NCI-H1694 (cell line): ENCODE results near the gene C3orf18.

Source experiments
- DNase-seq: peaks from one replicate; lab custom pipeline; 2025; lab: John Stamatoyannopoulos, UW

Gene C3orf18

DNA sequence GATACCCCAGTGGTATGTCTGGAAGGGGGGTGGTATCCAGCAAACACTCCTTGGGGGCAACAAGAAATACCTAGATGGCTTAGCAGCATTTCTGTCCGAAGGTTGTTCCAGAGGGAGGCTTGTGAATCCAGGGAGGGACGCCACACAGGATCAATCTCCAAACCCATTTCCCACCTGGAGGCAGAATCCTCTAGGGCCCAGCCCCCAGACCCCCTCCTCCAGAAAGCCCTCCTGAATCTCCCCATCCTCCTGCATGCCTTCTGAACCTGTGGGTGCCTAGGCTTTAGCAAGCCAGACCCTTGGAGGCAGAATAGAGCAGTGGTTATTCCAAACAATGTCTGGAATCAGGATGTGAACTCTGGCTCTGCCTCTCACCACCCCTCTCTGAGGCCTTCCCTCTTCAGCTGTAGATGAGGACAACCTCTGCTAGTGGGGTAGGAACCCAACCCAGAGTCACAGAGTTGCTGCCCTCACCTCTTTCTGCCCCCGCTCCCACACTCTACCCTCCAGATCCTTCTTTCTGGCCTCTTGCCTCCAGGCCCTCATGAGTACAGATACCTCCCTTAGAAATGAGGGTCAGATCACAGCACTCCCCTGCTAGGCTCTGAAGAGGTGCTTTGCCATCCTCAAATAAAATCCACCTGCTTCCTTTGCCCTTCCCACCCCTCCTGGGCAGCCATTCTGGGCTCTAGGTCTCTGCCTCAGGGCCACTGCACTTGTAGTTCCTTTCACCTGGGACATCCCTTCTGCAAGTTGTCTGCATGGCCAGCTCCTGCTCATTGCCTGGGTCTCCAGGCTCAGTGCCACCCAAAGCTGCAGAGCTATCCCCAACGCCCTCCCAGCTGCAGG lies 35.9 kb upstream of the C3orf18 start:
- DNase-seq = no peak

DNA sequence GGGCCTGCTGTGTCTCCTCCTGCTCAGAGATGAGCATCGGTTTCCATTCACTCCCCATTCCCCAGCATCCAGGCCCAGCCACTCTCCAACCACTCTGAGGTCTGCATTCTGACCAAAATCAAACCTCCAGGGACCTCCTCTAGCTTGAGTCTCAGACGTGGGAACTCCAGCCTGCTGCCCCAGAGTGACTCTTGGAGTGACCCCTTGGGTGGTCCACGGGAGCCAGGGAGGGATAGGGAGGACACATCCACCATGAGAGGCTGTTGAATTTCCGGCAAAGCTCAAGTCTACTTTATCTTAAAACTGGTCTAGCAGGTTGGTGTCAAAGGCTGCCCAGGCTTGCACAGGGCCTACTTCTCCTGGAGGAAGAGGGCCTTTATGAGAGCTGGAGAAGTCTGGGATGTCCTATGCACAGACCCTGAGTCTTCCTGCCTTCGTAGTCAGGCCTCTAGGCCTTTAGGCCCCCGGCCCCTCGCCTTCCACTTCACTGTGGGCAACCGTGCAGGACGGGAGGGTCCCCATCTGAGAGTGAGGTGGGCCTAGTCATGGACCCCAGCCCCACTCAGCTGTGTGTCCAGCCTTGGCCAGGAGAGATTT lies 35.1 kb upstream of the C3orf18 start:
- DNase-seq = no peak

DNA sequence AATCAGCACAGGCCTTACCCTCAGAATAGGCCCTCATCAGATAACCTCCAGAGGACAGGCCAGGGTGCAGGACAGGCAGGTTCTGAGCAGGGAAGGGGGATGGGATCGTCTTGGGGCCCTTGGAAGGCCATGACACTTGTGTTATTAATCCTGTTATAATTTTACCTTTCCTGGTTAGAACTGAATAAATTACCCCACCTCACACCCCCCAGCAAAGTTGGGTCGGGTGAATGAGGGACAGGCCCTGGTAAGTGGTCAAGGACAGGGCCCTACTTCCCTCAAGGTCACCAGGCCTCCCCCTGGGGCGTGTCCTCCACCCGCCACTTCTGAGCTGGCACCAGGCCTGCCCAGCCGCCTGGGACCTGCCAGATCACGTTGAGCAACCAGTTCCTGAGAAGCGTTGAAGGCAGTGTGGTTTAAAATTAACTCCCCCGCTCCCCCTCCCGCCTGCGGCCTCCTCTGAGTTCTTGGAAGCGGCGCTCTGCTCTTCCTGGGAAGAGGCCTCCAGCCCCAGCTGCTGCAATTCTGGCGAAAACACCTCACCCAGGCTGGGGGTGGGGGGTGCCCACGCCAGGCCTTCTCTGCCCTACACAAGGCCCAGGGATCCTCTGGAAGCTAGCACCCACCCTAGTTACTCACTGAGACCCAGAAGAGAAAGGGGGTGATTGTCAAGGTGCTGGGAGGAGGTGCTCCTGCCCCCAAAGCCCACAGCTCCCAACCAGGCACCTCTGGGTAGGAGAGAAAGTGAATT lies 33.5 kb upstream of the C3orf18 start:
- DNase-seq = peak; percentile 54

DNA sequence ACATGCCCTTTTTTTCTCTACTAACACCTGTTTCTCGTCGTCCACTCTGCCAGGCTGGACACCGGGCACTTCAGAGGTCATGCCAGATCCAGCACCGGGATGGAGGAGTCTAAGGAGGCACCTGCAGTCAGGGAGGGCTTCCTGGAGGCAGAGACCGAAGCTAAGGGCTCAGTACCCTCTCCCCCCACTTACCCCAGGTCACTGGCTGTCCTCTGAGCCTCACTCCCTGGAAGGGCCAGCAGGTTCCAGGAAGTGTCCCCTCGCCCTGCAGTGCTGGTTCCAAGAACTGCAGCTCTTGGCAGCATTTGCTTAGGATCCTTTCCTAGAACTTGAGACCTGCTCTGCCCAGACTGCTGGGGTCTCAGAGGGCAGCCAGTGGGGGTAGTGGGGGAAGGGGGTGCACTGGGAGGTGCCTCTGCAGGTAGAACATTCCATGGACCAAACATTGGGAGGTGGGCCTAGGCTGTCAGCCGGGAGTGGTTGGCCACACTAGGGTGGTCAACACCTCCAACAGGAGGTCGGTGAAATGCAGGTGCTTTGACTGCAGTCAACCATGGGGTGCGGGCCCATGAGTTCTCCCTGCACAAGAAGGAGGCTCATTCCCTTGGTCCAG lies 32.7 kb upstream of the C3orf18 start:
- no peak for DNase-seq

DNA sequence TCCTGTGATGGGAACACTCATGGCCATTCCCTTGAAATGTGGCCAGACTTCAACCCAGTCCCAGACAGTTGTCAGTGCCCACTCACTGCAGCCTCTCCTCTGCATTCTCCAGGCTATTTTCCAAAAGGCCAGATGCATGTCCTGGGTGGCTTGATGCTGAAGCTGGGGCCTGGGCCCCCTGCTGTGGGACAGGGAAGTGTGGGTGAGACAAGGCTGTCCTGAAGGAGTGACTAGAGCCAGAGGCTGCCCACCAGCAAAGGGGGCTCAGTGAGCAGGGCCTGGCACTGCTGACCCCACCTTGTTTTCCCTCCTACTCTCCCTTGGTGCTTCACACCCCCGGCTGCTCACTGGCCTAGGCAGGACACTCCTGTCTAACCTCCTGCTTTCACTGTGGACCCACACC lies 32.2 kb upstream of the C3orf18 start:
- no peak for DNase-seq

DNA sequence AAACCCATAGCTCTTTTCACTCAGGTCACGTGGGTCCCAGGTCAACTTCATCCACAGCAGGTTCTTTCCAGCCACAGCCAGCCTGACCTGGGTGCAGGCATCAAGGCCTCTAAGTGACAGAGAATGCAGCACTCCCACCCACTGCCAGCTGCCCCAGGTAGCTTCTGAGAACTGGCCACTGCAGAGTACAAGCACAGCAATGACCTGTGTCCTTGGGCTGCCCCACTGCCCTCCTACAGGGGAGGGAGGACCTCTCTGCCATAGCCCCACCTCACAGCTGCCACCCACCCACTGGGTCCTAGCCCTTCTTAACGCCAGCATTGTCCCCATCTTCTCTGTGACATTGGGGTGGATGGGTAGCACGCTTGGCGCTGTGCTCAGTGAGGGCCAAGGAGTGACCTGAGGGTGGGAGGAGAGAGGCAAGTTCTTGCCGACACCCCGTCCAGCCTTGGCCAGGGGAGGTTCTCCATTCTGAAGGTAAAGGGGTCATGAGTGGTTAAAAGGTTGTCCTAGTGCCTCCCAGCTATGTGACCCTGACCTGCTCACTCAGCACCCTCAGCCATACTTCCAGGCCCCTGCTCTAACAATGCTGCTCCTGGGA lies 31.7 kb upstream of the C3orf18 start:
- no peak for DNase-seq

DNA sequence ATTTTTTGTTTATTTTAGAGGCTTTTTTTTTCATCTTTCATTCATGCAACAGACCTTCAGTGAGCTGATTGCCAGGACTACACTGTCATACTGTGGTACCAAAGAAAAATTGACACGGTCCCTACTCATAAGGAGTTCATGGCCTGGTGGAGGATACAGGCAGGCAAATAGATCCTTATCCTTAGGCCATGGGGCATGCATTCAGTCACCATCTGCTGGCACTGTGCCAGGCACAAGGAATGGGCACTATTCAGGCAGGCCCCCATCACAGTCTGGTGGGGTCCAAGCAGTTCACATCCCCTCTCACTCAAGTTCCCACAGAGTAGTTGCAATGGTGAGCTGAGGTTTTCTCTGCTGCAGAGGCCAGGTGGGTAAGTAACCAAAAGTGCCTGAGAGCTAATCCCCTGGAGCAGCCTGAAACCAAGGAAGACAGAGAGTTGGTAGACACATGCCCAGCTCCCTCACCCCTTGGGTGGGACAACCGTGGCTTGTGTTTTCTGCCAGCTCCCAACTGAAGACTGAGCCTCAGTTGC lies 26.8 kb upstream of the C3orf18 start:
- DNase-seq = no peak

DNA sequence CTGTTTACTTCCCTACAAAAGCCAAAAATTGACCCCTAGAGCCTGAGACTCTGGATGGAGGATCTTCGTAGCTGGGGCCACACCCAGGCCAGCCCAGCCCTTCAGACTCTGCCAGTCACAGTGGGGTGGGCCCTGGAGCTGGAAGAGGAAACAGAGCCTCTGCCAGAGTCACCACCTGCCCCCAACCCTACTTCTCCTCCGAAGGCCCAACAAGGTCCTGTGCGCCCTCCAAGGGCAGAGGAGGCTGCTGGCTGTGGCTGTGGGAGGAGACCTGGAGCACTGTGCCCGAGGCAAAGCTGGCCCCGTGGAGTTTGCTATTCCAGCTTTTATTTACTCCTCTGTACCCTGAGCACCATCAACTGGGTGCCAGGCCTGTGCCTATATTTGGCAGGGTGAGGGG lies 25.0 kb upstream of the C3orf18 start:
- no peak for DNase-seq

DNA sequence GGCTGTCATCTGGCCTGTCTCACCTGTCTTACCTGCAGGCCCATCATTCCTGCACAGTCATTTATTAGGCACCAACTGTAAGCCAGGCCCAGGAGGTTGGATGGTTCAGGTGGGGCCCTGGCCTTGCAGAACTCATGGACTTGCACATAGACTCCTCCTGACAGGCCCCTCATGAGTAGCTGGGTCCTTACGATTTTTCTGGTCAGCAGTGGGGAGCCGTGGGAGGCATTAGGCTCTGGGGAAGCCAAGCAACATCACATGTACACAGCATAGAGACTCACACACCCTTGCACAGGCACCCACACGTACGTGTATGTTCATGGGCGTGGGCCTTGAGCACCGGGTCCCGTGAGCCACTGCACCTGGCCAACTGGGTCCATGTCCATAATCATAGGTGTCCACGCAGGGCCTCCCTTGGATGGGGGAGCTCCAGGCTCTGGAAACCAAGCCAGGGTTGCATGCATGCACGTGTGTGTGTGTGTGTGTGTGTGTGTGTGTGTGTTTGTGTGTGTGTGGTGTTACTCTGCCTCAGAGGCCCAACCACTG lies 23.7 kb upstream of the C3orf18 start:
- DNase-seq = no peak

DNA sequence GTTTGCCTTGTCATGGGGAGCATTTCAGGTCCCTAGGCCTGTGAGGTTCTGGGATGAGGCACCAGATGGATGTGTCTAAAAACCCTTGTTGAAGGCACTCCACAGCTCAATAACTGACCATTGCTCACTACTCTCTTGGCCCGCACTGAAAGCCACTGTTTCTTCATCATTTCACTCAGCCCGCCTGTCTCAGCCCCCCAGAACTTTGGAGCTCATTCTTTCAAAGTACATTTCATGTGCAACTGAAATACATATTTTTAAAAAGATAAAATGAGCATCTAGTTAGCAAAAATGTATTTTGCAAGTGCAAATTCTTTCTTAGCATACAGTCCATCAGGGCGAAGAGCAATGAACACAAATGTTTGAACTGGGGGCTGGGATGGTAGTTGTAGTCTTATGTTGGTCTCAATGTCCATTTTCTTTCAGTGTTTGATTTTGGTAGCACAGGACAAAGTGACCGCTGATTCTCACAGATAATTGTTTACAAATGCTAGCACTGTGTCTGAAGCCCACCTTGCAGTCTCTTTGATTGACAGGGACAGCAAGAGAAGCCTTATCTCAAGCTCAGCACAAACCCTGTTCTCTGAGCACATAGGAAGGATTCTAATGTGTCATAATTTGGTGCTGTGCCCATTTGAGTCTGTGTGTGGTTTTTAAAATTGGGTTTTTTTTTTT lies 21.3 kb upstream of the C3orf18 start:
- DNase-seq = no peak

DNA sequence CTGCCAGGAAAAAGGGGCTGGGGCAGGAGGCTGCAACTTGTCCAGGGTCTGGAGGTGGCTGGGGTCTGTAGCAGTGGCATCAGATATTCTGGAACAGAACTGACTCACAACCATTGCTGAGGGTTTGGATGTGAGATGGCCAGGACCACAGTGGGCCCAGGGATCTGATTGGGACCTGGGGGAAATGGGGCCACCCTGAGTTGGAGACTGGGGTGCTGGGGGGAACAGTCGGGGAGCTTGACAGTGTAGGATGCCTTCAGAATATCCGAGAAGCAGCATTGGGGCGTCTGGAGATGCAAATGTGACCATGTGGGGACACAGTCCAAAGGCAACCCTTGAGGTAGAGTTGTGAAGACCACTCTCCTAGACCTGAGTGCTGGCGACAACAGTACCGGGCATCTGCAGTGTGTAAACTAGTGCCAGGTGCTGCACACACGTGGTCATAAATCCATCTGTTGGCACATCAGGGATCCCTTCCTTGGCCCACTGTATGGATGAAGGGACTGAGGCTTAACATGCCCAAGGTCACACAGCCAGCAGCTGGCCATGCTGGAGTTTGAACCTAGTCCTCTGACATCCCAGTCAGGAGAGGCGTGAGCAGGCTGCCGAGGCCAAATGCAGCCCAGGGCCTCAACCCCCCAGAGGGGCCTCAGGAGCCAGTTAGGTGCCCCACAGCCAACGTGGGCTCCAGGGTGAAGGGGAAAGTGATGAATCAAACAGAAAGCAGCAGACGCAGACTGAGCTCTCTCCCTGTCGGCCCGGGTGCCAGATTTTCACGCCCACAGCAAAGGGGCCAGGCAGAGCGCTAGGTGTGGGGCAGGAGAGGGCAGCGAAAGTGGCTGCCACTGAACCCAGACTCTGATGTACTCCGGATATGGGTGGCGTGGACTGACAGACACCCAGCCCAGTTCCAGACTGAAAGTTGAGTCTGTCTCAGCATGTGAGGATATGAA lies 20.5 kb upstream of the C3orf18 start:
- no peak for DNase-seq

DNA sequence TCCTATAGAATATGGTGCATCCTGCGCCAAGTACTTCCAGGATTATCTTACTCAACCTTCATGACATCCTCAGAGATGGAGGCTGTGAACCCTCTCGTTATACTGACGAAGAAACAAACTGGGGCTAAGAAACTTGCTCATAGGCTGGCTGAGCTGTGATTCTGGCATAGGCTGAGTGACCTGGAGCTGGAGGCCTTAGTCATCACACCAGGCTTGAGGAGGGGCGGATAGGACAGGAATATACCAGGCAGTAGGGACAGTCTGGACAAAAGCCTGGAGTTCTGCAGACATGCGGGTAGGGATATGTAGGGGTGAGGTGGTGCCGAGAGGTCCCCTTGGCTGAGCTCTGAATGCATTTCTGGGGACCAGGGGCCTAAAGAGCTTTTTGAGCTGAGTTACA lies 19.8 kb upstream of the C3orf18 start:
- DNase-seq = no peak

DNA sequence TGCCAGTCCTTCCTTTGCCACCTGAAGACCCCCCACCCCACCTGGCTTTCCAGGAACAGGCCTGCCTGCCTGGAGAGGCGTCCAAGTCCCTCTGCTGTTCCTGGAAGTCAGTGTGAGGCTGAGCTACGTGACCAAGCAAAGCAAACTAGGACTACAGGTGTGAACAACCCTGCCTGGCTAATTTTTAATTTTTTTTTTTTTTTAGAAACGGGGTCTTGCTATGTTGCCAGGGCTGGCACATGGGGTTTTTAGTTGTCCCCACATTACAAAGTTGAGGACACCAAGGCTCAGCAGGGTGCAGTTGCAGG lies 19.2 kb upstream of the C3orf18 start:
- no peak for DNase-seq

DNA sequence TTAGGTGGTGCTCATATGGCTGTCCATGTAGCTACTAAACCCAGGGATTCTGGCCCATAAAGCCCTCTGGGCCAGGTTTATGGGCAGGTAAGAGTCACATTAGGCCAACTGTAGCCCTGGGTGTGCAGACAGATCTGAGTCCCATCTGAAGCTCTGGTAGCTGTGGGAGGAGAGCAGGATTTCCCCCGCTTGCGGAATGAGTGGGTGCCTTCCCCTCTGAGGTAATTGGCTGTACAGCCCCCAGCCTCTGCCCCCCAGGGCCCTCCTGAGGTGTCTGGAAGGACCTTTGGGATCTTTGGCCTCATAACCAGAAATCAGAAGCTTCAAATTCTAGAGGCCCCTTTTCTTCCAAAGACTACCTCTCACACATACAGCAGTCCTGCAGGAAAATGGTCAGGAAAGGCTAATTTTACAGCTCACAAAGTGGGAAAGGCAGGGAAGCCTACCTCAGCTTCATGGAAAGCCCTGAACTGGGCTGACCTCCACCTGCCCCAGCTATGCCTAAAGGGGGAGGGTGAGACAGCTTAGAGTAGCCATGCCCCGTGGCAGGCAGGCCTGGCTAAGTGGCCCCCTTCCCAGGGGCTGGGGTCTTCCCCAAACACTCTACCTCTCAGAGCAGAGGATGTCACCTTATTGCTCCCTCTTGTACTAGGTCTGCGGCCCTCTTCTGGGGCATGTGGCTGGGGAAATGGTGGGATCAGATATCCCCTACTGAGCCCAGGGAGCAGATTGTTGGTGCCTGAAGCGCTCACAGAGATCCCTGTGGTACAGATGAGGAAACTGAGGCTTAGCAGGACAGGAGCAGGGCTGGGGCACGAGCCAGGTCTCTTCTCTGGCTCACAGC lies 18.6 kb upstream of the C3orf18 start:
- DNase-seq = no peak

DNA sequence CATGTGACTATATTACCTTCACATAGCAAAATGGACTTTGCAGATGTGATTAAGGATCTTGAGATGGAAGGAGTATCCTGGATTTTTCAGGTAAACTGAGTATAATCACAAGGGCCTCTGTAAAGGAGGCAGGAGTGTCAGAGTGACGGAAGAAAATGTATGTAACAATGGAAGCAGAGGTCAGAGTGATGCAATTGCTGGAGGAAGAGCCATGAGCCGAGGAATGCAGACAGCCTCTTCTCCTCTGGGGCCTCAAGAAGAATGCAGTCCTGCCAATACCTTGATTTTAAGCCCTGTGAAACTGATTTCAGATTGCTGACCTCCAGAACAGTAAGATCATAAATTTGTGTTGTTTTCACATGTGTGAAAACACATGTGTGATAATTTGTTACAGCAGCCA lies 16.8 kb upstream of the C3orf18 start:
- no peak for DNase-seq

DNA sequence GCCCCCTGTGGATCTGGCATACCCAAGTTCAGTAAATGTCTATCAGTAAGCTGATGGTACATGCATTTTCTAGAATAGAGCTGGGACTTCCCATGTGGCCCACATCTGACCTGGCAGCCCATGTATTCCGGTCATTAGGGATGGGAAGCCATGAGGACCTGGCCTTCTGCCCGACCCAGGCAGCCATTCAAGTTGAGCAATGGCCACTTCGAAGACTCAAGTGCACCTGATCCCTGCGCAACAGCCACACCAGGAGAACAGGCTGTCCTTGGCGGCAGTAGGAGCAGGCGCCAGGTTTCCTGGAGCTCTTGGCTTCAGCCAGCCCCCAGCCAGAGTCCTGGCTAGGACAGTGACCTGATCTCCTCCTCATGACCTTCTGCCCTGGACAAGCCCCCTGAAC lies 16.4 kb upstream of the C3orf18 start:
- DNase-seq = no peak

DNA sequence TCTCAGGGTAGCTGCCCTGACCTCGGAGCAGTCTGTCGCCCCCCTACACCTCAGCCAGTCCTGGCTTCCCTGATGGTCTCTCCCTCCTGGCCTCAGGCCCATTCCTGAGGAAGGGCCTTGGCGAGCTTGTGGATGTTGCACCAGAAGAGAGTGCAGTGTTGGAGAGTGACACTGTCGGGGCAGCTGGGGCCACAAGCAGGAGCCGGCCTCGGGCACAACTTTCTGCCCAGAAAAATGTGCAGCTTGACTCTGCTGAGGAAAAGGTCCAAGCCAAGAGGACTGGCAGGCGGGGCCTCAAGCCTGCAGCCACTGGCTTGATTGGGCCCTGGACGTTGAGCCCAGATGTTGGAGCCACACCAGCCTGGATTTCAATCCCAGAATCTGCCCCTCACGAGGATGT lies 14.5 kb upstream of the C3orf18 start:
- DNase-seq = no peak

DNA sequence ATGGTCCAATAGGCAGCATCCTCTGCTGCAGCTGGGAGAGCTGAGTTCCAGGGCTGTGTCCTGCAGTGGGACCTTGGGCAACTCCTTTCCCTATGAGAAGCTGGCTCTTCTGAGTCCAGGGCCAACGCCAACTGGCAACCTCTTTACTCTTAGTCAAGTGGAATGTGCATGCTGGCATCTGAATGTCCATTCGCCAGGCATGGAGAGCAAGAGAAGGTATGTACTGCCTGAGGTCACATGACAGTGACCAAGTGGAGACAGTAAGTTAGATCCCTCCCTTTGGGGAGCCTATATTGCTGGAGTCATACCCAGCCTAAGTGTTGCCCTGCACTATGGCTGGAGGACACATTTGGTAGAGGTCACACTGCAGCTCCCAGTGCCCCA lies 13.9 kb upstream of the C3orf18 start:
- DNase-seq = no peak
